SKM-1 (cell line): ENCODE data around the gene HIP1.
"Not testable (repeated sequence)": the region's sequence is repeated elsewhere in the genome, so short reads cannot be mapped to it uniquely, and the experiment has no call there.

Experiments
- DNase-seq: peaks from one replicate; lab custom pipeline; 2025; ENCODE audit not compliant: unreplicated experiment; lab: John Stamatoyannopoulos, UW

Gene HIP1

GRCh38 chr7:75583255-75583654 is 155.5 kb downstream of the HIP1 start:
- no peak for DNase-seq

- no peak for DNase-seq
Measured at GRCh38 chr7:75579899-75580298, 158.8 kb downstream of the HIP1 start.

DNA sequence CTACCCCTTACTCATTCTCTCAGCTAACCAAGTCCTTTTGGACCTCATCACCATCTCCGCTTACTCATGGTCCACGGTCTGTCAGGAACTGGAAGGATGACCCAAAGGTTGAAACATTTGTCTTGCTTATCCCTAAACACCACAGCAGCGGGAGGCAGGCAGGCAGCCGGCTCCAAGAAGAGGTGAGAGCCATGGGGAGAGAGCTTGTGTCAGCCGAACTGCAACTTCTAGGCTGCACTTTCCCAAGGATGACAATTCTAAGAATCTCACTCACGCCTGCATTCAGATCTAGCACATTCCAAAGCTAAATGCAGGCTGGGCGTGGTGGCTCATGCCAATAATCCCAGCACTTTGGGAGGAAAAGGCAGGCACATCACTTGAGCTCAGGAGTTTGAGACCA is 160.7 kb downstream of the HIP1 start:
- no peak for DNase-seq

DNA sequence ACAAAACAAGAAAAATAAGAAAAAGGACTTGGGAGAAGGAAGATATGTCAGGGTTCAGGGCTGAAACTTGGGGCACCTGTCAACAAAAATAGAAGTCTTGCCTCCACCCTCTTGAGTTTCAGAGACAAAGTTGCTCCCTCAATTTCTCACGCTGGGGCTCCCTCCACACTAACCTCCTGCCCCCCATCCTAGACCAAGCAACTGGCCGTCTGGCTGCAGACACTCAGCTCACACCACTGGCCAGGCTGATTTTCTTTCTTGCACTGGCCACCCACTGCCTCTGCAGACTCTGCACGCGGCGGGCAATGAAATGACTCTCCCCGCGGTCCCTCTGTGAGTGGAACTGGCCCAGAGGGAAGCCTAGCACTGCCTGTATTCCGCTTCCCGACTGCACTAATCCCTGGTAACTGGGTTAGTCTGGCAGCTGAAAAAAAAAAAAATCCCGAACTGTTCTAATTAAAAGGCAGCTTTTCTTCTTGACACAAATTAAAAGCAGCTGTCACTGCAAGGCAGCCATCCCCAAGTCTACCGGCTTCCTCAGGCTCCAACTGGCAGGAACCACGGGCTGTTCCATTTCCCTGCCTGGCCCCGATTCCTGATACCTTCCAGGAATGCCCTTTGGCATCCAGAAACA is 163.1 kb downstream of the HIP1 start:
- DNase-seq, result no peak

DNA sequence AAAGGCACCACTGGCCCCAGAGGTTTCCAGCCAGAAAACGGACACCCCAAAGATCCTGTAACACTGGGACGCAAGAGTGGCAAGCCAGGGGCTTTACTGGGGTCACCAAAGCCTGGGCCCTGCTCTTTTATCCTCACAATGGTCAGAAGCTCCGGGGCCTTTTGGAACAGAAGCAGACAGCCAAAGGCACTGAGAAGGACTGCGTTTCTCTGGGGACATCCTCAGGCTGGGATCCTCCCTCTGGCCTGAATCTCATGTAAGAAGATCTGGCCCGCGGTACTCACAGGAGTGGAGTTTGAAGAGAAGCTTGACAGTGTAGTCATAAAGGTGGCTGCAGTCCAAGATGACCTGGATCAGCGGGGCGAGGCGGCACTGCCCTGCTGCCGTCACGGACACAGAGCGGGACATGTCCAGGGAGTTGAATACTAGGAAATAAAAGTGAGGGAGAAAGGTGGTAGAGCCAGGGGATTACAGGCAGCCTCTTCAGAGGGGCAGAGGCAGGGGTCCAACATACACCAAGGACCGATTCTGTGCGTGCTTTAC is 165.2 kb downstream of the HIP1 start:
- DNase-seq, result no peak

DNA sequence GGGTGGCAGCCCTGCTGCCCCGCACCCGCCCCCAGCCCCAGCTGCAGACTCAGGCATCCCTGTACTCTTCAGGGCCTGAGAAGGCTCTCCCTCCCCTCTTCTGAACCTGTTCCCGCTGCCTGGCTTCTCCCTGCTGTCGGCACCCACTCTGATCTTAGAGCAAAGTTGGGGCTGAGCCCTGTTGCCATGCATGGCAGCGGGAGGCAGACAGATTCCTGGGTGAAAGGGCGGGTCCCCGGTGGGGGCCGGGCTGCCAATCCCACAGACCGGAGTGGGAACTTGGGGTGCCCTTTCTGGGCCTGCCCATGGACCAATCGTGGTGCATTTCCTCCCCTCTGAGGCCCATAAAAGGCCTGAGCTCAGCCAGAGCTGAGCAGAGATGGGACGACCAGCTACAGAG is 165.9 kb downstream of the HIP1 start:
- DNase-seq, result no peak

DNA sequence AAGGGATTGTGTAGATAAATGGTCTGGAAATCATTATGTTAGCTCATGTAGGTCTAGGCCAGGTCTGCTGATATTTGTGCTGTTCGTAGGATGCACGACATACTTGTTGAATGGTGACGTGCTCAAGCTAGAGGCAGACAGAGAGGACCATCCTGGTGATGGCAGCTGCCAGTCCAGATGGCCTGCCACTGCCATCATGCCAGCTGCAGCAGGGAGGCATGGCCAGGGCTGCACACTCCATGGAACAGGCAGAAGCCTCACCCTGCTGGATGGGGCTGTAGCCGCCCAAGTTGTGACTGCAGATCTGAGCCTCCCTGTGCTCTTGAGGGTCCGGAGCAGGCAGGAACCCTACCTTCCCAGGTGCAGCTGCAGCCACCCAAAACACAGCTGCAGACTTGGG is 166.3 kb downstream of the HIP1 start:
- no peak for DNase-seq

GRCh38 chr7:75571209-75571608 is 167.5 kb downstream of the HIP1 start:
- no peak for DNase-seq

GRCh38 chr7:75569629-75570282 is 169.0 kb downstream of the HIP1 start:
- DNase-seq, result not testable (repeated sequence)

GRCh38 chr7:75567948-75568595 is 170.7 kb downstream of the HIP1 start:
- no peak for DNase-seq

DNA sequence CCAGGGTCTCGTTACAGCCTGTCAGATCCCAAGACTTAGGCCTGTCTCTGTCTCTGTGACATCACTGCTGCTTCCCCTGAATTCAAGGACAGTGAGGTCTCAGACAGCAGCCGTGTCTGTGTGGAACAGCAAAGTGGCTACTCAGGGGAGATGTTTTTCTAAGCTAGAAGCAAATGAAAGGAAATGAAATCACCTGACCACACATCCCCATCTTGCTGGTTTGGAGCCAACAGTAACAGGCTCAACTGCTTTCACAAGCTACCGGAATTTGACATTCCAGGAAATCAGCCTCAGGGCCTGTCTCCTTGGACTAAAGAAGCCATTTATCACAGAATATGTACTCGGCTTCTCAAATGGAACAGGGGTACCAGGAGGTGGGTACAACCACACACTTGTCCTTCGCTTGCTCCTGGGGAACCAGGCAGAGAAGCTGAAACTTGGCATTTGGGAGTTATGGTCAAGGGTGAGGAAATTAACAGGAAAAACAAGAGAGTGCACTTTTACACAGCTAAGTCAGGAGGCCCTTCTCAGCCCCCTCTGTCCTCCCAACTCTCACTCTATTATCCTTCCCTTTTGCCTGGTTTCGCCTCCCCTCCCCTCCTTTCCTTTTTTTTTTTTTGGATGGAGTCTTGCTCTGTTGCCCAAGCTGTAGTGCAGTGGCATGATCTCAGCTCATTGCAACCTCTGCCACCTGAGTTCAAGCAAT is 173.5 kb downstream of the HIP1 start:
- no peak for DNase-seq

GRCh38 chr7:75563171-75563570 is 175.6 kb downstream of the HIP1 start:
- no peak for DNase-seq

DNA sequence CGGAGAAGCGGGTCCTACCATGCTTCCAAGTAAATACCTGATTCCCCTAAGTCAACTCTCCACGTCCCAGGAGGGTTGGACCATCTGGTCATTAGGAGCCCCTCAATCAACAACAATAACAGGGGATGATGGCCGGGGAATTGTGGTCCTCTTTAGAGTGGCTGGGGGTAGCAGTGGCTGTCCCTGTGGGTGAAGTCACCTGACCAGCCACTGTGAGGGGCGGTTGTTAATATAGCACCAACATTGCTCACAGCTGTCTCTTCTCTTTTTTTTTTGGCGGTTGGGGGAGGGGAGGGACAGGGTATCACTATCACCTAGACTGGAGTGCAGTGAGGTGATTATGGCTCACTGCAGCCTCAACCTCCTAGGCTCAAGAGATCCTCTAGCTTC is 178.8 kb downstream of the HIP1 start:
- DNase-seq, result no peak

DNA sequence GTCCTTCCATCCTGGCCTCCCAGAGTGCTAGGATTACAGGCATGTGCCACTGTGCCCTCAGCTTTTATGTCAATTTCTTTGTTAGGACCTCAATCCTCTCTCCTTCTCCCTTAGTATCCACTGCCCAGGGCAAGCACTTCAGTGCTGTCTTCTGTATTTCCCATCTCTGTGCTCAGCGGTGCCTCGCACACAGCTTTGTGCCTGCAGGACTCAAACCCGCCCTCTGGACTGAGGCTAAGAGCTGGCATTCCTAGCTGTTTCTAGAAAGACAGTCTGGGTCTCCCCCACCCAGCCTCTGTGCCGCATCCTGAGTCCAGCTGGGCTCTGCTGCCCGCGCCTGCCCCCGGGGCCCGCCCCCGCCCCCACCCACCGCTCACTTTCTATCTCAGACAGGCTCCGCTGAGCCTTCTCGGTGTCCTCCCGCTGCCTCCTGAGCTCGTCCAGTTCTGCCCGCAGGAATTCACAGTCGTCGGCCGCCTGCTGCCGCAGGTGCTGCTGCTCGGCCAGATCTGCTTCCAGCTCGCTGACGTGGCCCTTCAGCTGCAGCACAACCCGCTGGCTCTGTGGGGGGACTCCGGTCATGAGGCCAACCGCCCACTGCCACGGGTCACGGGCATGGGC is 179.3 kb downstream of the HIP1 start:
- no peak for DNase-seq

DNA sequence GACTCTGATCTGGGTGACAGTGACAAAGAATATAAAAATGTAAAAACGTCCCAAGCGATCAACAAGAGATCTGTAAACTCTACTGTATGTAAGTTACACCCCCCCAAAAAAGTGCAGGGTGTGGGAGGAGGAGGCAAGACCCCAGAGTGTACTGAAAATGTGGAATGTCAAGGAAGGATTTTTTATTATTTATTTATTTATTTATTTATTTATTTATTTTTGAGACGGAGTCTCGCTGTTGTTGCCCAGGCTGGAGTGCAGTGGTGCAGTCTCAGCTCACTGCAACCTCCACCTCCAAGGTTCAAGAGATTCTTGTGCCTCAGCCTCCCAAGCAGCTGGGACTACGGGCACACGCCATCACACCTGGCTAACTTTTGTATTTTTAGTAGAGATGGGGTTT is 181.9 kb downstream of the HIP1 start:
- not testable (repeated sequence) for DNase-seq

- DNase-seq, result no peak
Measured at GRCh38 chr7:75555736-75556135, 183.0 kb downstream of the HIP1 start.

DNA sequence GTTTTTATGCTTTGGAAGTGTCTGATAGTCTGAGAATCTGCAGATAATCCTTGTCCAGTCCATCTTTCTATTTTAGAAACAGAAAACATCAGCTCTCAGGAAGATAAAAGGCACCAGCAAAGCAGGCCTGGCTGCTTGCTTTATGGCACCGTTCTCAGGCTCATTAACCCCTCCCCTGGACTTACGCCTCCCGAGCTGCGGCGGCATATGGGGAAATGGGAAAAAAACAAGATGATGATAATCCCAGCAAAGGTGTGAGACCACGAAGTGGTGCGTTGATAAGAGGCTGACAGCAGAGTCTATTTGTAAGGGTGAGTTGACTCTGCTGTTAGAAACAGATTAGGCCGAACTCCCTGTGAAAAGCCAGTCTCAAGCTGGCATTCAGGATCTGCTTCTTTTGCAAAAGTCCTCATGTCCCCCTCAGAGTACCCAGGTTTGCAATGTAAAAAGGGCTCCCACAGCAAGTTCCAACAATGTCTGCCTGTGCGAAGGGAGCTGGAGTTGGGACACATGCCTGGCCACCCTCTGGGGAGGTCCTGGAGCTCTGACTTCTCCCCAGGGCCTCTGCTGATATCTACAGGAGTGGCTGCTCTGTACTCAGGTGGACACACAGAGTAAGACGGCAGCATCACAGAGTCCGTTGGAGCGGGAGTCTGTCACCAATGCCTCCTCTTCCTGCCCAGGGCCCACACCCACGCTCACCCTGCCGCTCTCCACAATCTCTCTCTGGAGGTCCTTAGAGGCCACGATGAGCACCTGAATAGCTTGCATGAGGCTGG is 192.3 kb downstream of the HIP1 start:
- DNase-seq, result no peak

DNA sequence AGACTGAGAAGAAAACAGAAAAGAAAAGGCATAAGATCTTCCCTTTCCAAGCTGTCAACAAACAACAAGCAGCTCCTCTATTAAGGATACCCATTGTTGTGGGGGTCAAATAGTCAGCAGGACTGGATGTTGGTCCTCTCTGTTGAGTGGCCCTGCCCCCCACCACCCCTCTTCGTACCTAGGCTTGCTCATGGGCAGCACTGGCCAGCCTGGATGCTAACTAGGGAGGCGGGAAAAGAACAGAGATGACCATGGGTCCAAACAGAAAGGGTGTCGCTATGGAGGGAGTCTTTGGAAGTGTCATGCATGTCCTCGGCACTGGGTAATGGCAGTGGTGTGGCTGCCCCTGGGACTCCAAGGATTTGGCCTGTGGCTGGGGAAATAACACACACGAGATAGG is 201.0 kb downstream of the HIP1 start:
- no peak for DNase-seq

DNA sequence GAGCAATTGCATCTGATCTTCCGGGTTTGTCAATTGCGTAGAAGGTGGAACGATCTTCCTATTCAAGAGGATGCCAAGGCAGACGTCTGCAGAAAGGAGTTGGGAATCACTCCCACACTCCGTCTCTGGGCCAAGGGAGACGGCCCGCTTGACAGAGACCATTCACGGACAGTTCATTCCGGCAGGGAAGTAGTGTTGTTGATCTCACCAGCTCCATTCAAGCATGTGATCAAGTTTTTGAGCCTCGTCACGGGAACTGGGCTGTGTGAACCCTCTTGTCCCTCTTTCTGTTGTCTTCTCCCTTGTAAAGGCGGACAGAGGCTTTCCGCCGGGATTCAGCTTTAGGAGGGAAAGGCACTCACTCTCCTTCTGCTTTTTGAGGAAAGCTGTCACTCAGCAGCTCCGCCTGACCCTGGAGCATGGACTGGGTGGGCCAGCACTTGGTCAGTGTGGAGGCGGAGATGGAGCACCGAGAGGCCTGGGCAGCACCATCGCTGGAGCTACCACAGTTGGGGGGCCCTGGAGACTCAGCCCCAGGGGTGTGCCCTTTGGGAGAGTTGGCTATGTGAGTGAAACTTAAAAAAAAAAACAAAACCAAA is 201.7 kb downstream of the HIP1 start:
- no peak for DNase-seq

DNA sequence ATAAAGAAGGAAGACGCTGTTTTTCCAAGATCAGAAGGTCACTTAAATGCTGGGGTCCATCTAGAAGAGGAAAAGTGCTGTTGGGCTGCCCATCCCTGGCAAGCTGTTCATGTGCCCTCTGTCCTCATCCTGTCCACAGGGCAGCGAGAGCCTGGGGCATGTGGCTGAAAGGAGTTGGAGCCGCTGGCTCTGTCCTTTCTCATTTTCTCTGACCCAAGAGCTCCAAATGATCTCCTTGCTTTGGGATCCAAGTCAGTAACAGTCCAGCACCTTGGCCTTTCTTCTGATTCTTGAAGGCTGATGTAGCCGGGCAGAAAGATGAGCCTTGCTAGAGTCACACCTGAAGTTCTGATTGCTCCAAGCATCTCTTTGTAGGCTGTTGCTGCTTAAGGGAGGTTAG is 202.2 kb downstream of the HIP1 start:
- no peak for DNase-seq
